Endothelial cell of umbilical vein (primary cell): Measurements from ENCODE around the gene MT1M. TPM values are rescaled to one million over a fixed set of nuclear protein-coding genes. Genes with fewer than 3 reads are reported as not detected.

Experiments
- BruUV-seq: library from RNA; stranded (reverse); fragments of 400-500 nt; replicated peaks from 2 replicates; lab custom pipeline; 2021; lab: Mats Ljungman, UMichigan
- CTCF ChIA-PET: fragments of 300-600, 350-600 bp; sonication (Branson Sonifier 250); formaldehyde crosslinking; loops from one replicate; lab custom pipeline; 2021; ENCODE audit warnings: antibody characterized with exemption, inconsistent platforms; lab: Charles Lee
- POLR2A ChIA-PET: fragments of 300-600, 350-600 bp; sonication (Branson Sonifier 250); formaldehyde crosslinking; loops from one replicate; lab custom pipeline; 2021; ENCODE audit warnings: antibody characterized with exemption, inconsistent platforms; lab: Charles Lee
- DNase-seq: peaks from one replicate; pipeline ENCODE4 v3.0.0-alpha.2; 2011; ENCODE audit warnings: low read depth, low spot score
- FAIRE-seq: peaks from 2 replicates; lab custom pipeline; 2011; peaks lifted over from hg19 to GRCh38; lab: Jason Lieb, UNC
- H2AFZ ChIP-seq: 2 replicates; pipeline ENCODE4 v1.6.0; 2012; ENCODE audit warnings: low read depth, low read length, control low read depth, inconsistent platforms
- H3K27ac ChIP-seq: 2 replicates; pipeline ENCODE4 v1.5.1; 2011; ENCODE audit warnings: low read depth, mild to moderate bottlenecking, control low read depth, low read length, moderate library complexity; ENCODE audit not compliant: insufficient read depth
- H3K27me3 ChIP-seq, 2 experiments: 2 replicates each; pipeline versions ENCODE4 v1.6.0 to v1.6.1; 2011; ENCODE audit warnings: low read length in 2 of 2, mixed read lengths in 1 of 2; ENCODE audit not compliant: control insufficient read depth in 2 of 2, insufficient read depth in 2 of 2
- H3K36me3 ChIP-seq, 2 experiments: 2 replicates in 1 of 2; 3 replicates in 1 of 2; pipeline ENCODE4 v1.5.1; 2011; ENCODE audit warnings: low read length in 2 of 2, mild to moderate bottlenecking in 1 of 2, moderate library complexity in 1 of 2; ENCODE audit not compliant: control insufficient read depth in 2 of 2, insufficient read depth in 2 of 2; ENCODE audit errors: extremely low read depth in 1 of 2
- H3K4me1 ChIP-seq: 3 replicates; pipeline ENCODE4 v1.5.1; 2011; ENCODE audit warnings: mild to moderate bottlenecking, low read length; ENCODE audit not compliant: control insufficient read depth, insufficient read depth; ENCODE audit errors: extremely low read depth
- H3K4me2 ChIP-seq: 2 replicates; pipeline ENCODE4 v1.6.1; 2011; ENCODE audit warnings: low read length, control low read depth, mixed read lengths; ENCODE audit not compliant: insufficient read depth
- H3K4me3 ChIP-seq, 3 experiments: fragments of 200-600 bp in 1 of 3; sonication (generic), shearing (Covaris generic) in 1 of 3; replicated peaks in 1 of 3; 2 replicates each; pipeline ENCODE4 v1.5.1; 2011 to 2016; ENCODE audit warnings: control low read depth in 3 of 3, low read length in 3 of 3, mild to moderate bottlenecking in 2 of 3, inconsistent platforms in 1 of 3, low read depth in 1 of 3, moderate library complexity in 1 of 3; ENCODE audit not compliant: insufficient read depth in 1 of 3
- H3K79me2 ChIP-seq: 2 replicates; pipeline ENCODE4 v1.6.0; 2012; ENCODE audit warnings: low read length, inconsistent platforms; ENCODE audit not compliant: control insufficient read depth, insufficient read depth
- H3K9ac ChIP-seq: replicated peaks from 2 replicates; pipeline ENCODE3; 2011; ENCODE audit warnings: low read length, control low read depth; ENCODE audit not compliant: insufficient read depth; ENCODE audit errors: extremely low read depth
- H3K9me1 ChIP-seq: replicated peaks from 3 replicates; pipeline ENCODE4 v1.6.0; 2011; ENCODE audit warnings: mild to moderate bottlenecking, low read length; ENCODE audit not compliant: control insufficient read depth, insufficient read depth; ENCODE audit errors: extremely low read depth
- H3K9me3 ChIP-seq: replicated peaks from 2 replicates; pipeline ENCODE4 v1.5.1; 2012; ENCODE audit warnings: low read length, inconsistent platforms; ENCODE audit not compliant: control insufficient read depth, insufficient read depth
- H4K20me1 ChIP-seq: replicated peaks from 2 replicates; pipeline ENCODE3; 2011; ENCODE audit warnings: mild to moderate bottlenecking, low read length; ENCODE audit not compliant: control insufficient read depth, insufficient read depth; ENCODE audit errors: extremely low read depth
- EZH2 ChIP-seq: IDR thresholded peaks from 2 replicates; pipeline ENCODE4 v1.6.1; 2012; ENCODE audit warnings: borderline replicate concordance, low read depth, mild to moderate bottlenecking, moderate library complexity, low read length, inconsistent platforms; ENCODE audit not compliant: severe bottlenecking
- FOS ChIP-seq: IDR thresholded peaks from 2 replicates; pipeline ENCODE4 v1.6.1; 2011; ENCODE audit warnings: mild to moderate bottlenecking, low read length, moderate library complexity, borderline replicate concordance; ENCODE audit not compliant: insufficient read depth
- GATA2 ChIP-seq: IDR thresholded peaks from 2 replicates; pipeline ENCODE4 v1.7.0; 2011; ENCODE audit warnings: low read depth, mild to moderate bottlenecking, moderate library complexity, mixed read lengths, low read length; ENCODE audit not compliant: insufficient read length, insufficient read depth
- JUN ChIP-seq: IDR thresholded peaks from 2 replicates; pipeline ENCODE4 v1.6.1; 2011; ENCODE audit warnings: borderline replicate concordance, low read depth; ENCODE audit not compliant: insufficient read length, insufficient read depth
- MYC ChIP-seq: IDR thresholded peaks from one replicate; pipeline ENCODE4 v1.6.1; 2011; ENCODE audit warnings: mild to moderate bottlenecking, low read depth, low read length
- POLR2A ChIP-seq: IDR thresholded peaks from 2 replicates; pipeline ENCODE4 v1.6.1; 2012; ENCODE audit warnings: low read depth, mild to moderate bottlenecking, control low read depth, low read length
- POLR2AphosphoS5 ChIP-seq: IDR thresholded peaks from 2 replicates; pipeline ENCODE4 v1.6.1; 2012; ENCODE audit warnings: low read depth, mild to moderate bottlenecking, control low read depth, low read length, moderate library complexity; ENCODE audit not compliant: insufficient read depth
- dilution Hi-C: fragments of 300-500 bp; cut with MboI; formaldehyde crosslinking; loops from one replicate; pipeline ENCODE4 v1.15.0; 2019; ENCODE audit warnings: low sequenced_read_pairs; ENCODE audit not compliant: extremely low pct_ligation_motif_present
- intact Hi-C: fragments of 100-400 bp; cut with micrococcal nuclease; formaldehyde crosslinking; loops from one replicate; pipeline ENCODE4 v1.10.0; 2022
- polyA plus RNA-seq, 4 experiments: library from polyadenylated mRNA; depleted of rRNA in 3 of 4; stranded (reverse) in 3 of 4; unstranded in 1 of 4; fragments of >200 nt; gene quantifications; 2 replicates each; pipeline versions ENCODE4 v1.2.1 to v1.2.3, GENCODE V29; 2011 to 2012; ENCODE audit warnings: missing spikeins in 1 of 4
- total RNA-seq: library from RNA; stranded (reverse); gene quantifications from 2 replicates; pipeline ENCODE4 v1.2.3, GENCODE V29; 2021
- TF ChIP-seq, protein P1 (sequence below): IDR thresholded peaks from 2 replicates; pipeline ENCODE4 v1.6.1; 2011; ENCODE audit not compliant: insufficient read depth, insufficient read length
- TF ChIP-seq, protein P2 (sequence below), 2 donors: IDR thresholded peaks; 1 replicate in 1 of 2; 2 replicates in 1 of 2; pipeline ENCODE4 v1.5.1; 2011; ENCODE audit warnings: low read length in 2 of 2, mild to moderate bottlenecking in 2 of 2, moderate library complexity in 2 of 2, control low read depth in 1 of 2, inconsistent platforms in 1 of 2, low read depth in 1 of 2; ENCODE audit not compliant: insufficient read depth in 1 of 2; ENCODE audit errors: extremely low read depth in 1 of 2

The MT1M gene
- total and polyA plus RNA-seq, 2 donors (not counting 3 experiments of a cell fraction or from before 2014, with no cell fraction given): 4.3 to 4.6 TPM

- dilution Hi-C loops (no loop called here), intact Hi-C loops (loop anchor here (2.0 kb wide), 1 partner anchor 23 kb away; no protein-coding TSS in a partner anchor)
- Histone ChIP-seq H3K36me3 (no peaks in the 10 kb centered on the region), H2AFZ (peak within 1 kb of the TSS; percentile 90), H3K4me1 (peaks cover 10% of the 10 kb centered on the region), H3K9ac (no peak within 1 kb of the TSS), H3K27me3 (peaks cover 33 to 37% of the 10 kb centered on the region in 2 experiments), H3K9me3 (no peaks in the 10 kb centered on the region), H3K9me1 (no peaks in the 10 kb centered on the region), H3K27ac (no peak within 1 kb of the TSS), H3K79me2 (no peaks in the 10 kb centered on the region), H4K20me1 (no peaks in the 10 kb centered on the region), H3K4me3 (peak within 1 kb of the TSS; percentile 26 to 65 (median 36)), H3K4me2 (peak within 1 kb of the TSS; percentile 81)
- DNase-seq (peak; percentile 35), FAIRE-seq (peak; percentile 88)
- CTCF ChIA-PET: interaction anchor here (1.3 to 1.5 kb wide), 2 partner anchors 12 to 144 kb away, joined by 3 to 6 read pairs; no protein-coding TSS in a partner anchor
- TF ChIP-seq POLR2AphosphoS5: no peak
- POLR2A ChIA-PET: no interaction called here
- no TSS peak for BruUV-seq
Observed at GRCh38 chr16:56657555-56658326, 25.3 kb downstream of the MT1M start, which contains the start of gene MT1F. Gene MT1F, plus strand, starts transcription at chr16:56657959. Its CDS starts 100 bp downstream, at chr16:56658059.

- no TSS peak for BruUV-seq
- H3K36me3 ChIP-seq: no peaks in the 10 kb centered on the region
- H3K4me3 ChIP-seq: peak overlapping the region in 2 of 3 experiments; percentile 36 to 65
- H2AFZ ChIP-seq: peak overlapping the region; percentile 90
- TF ChIP-seq, protein P1, sequence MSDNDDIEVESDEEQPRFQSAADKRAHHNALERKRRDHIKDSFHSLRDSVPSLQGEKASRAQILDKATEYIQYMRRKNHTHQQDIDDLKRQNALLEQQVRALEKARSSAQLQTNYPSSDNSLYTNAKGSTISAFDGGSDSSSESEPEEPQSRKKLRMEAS: no peak
- TF ChIP-seq JUN (no peak), FOS (no peak), POLR2A (no peak), EZH2 (no peak), MYC (no peak), GATA2 (no peak), POLR2AphosphoS5 (no peak)
- TF ChIP-seq, protein P2, sequence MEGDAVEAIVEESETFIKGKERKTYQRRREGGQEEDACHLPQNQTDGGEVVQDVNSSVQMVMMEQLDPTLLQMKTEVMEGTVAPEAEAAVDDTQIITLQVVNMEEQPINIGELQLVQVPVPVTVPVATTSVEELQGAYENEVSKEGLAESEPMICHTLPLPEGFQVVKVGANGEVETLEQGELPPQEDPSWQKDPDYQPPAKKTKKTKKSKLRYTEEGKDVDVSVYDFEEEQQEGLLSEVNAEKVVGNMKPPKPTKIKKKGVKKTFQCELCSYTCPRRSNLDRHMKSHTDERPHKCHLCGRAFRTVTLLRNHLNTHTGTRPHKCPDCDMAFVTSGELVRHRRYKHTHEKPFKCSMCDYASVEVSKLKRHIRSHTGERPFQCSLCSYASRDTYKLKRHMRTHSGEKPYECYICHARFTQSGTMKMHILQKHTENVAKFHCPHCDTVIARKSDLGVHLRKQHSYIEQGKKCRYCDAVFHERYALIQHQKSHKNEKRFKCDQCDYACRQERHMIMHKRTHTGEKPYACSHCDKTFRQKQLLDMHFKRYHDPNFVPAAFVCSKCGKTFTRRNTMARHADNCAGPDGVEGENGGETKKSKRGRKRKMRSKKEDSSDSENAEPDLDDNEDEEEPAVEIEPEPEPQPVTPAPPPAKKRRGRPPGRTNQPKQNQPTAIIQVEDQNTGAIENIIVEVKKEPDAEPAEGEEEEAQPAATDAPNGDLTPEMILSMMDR (IDR thresholded peaks at IDR 0.05; ENCODE audit: extremely low read depth in 1 of 2, insufficient read depth in 1 of 2, low read depth in 1 of 2, low read length in 2 of 2): no peak
- H4K20me1 ChIP-seq: no peaks in the 10 kb centered on the region
- H3K79me2 ChIP-seq: no peaks in the 10 kb centered on the region
- FAIRE-seq: no peak
- H3K27me3 ChIP-seq: peaks cover 40 to 44% of the 10 kb centered on the region in 2 experiments
- dilution Hi-C loops (no loop called here), intact Hi-C loops (loop anchor here (2.0 kb wide), 1 partner anchor 24 kb away; no protein-coding TSS in a partner anchor)
- no peak for DNase-seq
- H3K4me1 ChIP-seq: peaks cover 13% of the 10 kb centered on the region
- H3K9me3 ChIP-seq: no peaks in the 10 kb centered on the region
- peak overlapping the region; percentile 81 for H3K4me2 ChIP-seq
- no peak overlapping the region for H3K9ac ChIP-seq
- H3K9me1 ChIP-seq: no peaks in the 10 kb centered on the region
- ChIA-PET CTCF (no interaction called here), POLR2A (no interaction called here)
- H3K27ac ChIP-seq: no peak overlapping the region
Observed at GRCh38 chr16:56658327-56658875, 25.9 kb downstream of the MT1M start.
